A549 (cell line): ENCODE measurements around the gene EMC6.

Experiments
- CHD2 ChIP-seq: fragments of 150-350 bp; IDR thresholded peaks from 2 replicates; pipeline ENCODE4 v1.6.1; 2014; ENCODE audit warnings: low read length; ENCODE audit not compliant: partially characterized antibody
- EP300 ChIP-seq, 2 experiments: fragments of >200 bp; sonication (Bioruptor Twin); formaldehyde crosslinking; IDR thresholded peaks; 2 replicates in 1 of 2; 3 replicates in 1 of 2; pipeline ENCODE4 v1.6.1; 2016 to 2017
- HDAC2 ChIP-seq: fragments of 200-600 bp; sonication (generic); IDR thresholded peaks from 2 replicates; pipeline ENCODE4 v1.6.1; 2016
- KDM1A ChIP-seq: fragments of 200-600 bp; sonication (generic); IDR thresholded peaks from 2 replicates; pipeline ENCODE4 v1.6.1; 2016; ENCODE audit warnings: low read depth, mild to moderate bottlenecking
- MAFK ChIP-seq: fragments of 450-650 bp; IDR thresholded peaks from 2 replicates; pipeline ENCODE4 v1.6.1; 2014; ENCODE audit not compliant: partially characterized antibody
- MYC ChIP-seq: IDR thresholded peaks from 2 replicates; pipeline ENCODE4 v1.6.1; 2012; ENCODE audit warnings: mild to moderate bottlenecking, inconsistent platforms, low read length, improper control_type of control experiment, borderline replicate concordance
- NR3C1 ChIP-seq: fragments of >200 bp; sonication (Bioruptor Twin); formaldehyde crosslinking; IDR thresholded peaks from 3 replicates; pipeline ENCODE4 v1.6.1; 2017
- POLR2A ChIP-seq: IDR thresholded peaks from 2 replicates; pipeline ENCODE4 v1.6.1; 2012; ENCODE audit warnings: mild to moderate bottlenecking, low read length
- RNF2 ChIP-seq: fragments of 200-600 bp; sonication (generic); IDR thresholded peaks from 2 replicates; pipeline ENCODE4 v1.6.1; 2016; ENCODE audit warnings: low read depth, mild to moderate bottlenecking, antibody characterized with exemption, moderate library complexity, borderline replicate concordance
- TF ChIP-seq, protein P1 (sequence below): fragments of >200 bp; sonication (Bioruptor Twin); formaldehyde crosslinking; IDR thresholded peaks from 3 replicates; pipeline ENCODE4 v1.5.1; 2016
- TF ChIP-seq, protein P2 (sequence below): fragments of 200-600 bp; sonication (generic); IDR thresholded peaks from 2 replicates; pipeline ENCODE4 v1.6.1; 2016; ENCODE audit warnings: antibody characterized with exemption, mild to moderate bottlenecking, moderate library complexity

DNA sequence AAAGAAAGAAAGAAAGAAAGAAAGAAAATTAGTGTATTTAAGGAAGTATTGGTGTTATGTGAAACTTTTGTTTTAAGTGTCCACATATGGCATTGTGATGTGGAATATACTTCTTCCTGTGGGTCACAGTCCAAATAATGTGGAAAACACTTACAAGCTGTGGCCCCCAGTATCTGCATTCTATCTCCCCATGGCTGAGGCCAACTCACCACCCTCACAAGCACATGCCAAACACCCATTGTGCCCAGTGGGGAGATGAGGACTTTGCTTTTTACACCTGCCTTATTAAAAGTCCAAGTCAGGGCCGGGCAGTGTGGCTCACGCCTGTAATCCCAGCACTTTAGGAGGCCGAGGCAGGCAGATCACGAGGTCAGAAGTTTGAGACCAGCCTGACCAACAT is 31.3 kb downstream of the EMC6 start:
- TF ChIP-seq POLR2A (no peak), MAFK (no peak), KDM1A (no peak), CHD2 (no peak), HDAC2 (no peak), RNF2 (no peak), MYC (no peak), EP300 (IDR thresholded peaks at IDR 0.05) (no peak), NR3C1 (no peak)
- TF ChIP-seq, protein P1, sequence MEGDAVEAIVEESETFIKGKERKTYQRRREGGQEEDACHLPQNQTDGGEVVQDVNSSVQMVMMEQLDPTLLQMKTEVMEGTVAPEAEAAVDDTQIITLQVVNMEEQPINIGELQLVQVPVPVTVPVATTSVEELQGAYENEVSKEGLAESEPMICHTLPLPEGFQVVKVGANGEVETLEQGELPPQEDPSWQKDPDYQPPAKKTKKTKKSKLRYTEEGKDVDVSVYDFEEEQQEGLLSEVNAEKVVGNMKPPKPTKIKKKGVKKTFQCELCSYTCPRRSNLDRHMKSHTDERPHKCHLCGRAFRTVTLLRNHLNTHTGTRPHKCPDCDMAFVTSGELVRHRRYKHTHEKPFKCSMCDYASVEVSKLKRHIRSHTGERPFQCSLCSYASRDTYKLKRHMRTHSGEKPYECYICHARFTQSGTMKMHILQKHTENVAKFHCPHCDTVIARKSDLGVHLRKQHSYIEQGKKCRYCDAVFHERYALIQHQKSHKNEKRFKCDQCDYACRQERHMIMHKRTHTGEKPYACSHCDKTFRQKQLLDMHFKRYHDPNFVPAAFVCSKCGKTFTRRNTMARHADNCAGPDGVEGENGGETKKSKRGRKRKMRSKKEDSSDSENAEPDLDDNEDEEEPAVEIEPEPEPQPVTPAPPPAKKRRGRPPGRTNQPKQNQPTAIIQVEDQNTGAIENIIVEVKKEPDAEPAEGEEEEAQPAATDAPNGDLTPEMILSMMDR = no peak
- TF ChIP-seq, protein P2, sequence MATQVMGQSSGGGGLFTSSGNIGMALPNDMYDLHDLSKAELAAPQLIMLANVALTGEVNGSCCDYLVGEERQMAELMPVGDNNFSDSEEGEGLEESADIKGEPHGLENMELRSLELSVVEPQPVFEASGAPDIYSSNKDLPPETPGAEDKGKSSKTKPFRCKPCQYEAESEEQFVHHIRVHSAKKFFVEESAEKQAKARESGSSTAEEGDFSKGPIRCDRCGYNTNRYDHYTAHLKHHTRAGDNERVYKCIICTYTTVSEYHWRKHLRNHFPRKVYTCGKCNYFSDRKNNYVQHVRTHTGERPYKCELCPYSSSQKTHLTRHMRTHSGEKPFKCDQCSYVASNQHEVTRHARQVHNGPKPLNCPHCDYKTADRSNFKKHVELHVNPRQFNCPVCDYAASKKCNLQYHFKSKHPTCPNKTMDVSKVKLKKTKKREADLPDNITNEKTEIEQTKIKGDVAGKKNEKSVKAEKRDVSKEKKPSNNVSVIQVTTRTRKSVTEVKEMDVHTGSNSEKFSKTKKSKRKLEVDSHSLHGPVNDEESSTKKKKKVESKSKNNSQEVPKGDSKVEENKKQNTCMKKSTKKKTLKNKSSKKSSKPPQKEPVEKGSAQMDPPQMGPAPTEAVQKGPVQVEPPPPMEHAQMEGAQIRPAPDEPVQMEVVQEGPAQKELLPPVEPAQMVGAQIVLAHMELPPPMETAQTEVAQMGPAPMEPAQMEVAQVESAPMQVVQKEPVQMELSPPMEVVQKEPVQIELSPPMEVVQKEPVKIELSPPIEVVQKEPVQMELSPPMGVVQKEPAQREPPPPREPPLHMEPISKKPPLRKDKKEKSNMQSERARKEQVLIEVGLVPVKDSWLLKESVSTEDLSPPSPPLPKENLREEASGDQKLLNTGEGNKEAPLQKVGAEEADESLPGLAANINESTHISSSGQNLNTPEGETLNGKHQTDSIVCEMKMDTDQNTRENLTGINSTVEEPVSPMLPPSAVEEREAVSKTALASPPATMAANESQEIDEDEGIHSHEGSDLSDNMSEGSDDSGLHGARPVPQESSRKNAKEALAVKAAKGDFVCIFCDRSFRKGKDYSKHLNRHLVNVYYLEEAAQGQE = no peak
